ENCODE measurements around the gene C3orf80. TPM values are rescaled to one million over a fixed set of nuclear protein-coding genes. Genes with fewer than 3 reads are reported as not detected.
"Not testable (repeated sequence)": the region's sequence is repeated elsewhere in the genome, so short reads cannot be mapped to it uniquely, and the experiment has no call there.

The C3orf80 gene
- total RNA-seq, 4 donors from 2014 or later = 0.53 to 13.2 (median 3.9) TPM

GRCh38 chr3:160200353-160200752 is 24.9 kb upstream of the C3orf80 start:
- intact Hi-C loops (cut with DNase I) = no loop called here
- Histone ChIP-seq H3K27ac (no peak overlapping the region), H3K4me3 (no peak overlapping the region), H3K4me1 (no peaks in the 10 kb centered on the region), H3K9me3 (no peaks in the 10 kb centered on the region), H3K36me3 (no peaks in the 10 kb centered on the region), H3K27me3 (no peaks in the 10 kb centered on the region)
- no peak for DNase-seq
- WGBS, 2 donors = 57% methylated on average over 1 of the region's 1 CpG
- TF ChIP-seq POLR2A (IDR thresholded peaks at IDR 0.05) (no peak), CTCF (IDR thresholded peaks at IDR 0.05) (no peak)

- H3K4me1 ChIP-seq; DNase-seq; intact Hi-C loops (cut with DNase I); H3K27ac ChIP-seq; H3K4me3 ChIP-seq; H3K36me3 ChIP-seq; H3K27me3 ChIP-seq; H3K9me3 ChIP-seq: not testable (repeated sequence)
- 70 to 73% methylated on average over 5 of the region's 5 CpGs for WGBS, 2 donors
Measured at GRCh38 chr3:160204396-160205011, 20.7 kb upstream of the C3orf80 start.

- H3K4me1 ChIP-seq = no peaks in the 10 kb centered on the region
- no peak overlapping the region for H3K27ac ChIP-seq
- H3K9me3 ChIP-seq = no peaks in the 10 kb centered on the region
- H3K27me3 ChIP-seq = no peaks in the 10 kb centered on the region
- no peak for DNase-seq
- no peak for TF ChIP-seq CTCF (IDR thresholded peaks at IDR 0.05)
- TF ChIP-seq POLR2A (IDR thresholded peaks at IDR 0.05) = no peak
- H3K4me3 ChIP-seq = no peak overlapping the region
- no peaks in the 10 kb centered on the region for H3K36me3 ChIP-seq
- intact Hi-C loops (cut with DNase I) = no loop called here
- 48 to 51% methylated on average over 4 of the region's 4 CpGs for WGBS, 2 donors
Measured at GRCh38 chr3:160205606-160206005, 19.6 kb upstream of the C3orf80 start.

- H3K27ac ChIP-seq = no peak overlapping the region
- no peaks in the 10 kb centered on the region for H3K4me1 ChIP-seq
- WGBS, 2 donors = 89 to 100% methylated on average over 1 of the region's 1 CpG
- DNase-seq = no peak
- no peaks in the 10 kb centered on the region for H3K9me3 ChIP-seq
- H3K36me3 ChIP-seq = no peaks in the 10 kb centered on the region
- H3K27me3 ChIP-seq = no peaks in the 10 kb centered on the region
- H3K4me3 ChIP-seq = no peak overlapping the region
- intact Hi-C loops (cut with DNase I) = no loop called here
- no peak for TF ChIP-seq POLR2A (IDR thresholded peaks at IDR 0.05)
- TF ChIP-seq CTCF (IDR thresholded peaks at IDR 0.05) = no peak
Measured at GRCh38 chr3:160210341-160210740, 14.9 kb upstream of the C3orf80 start.

GRCh38 chr3:160210799-160211221 is 14.4 kb upstream of the C3orf80 start:
- TF ChIP-seq POLR2A (IDR thresholded peaks at IDR 0.05) (no peak), CTCF (IDR thresholded peaks at IDR 0.05) (peak in 1 of 6 experiments; percentile 41)
- Histone ChIP-seq H3K27ac (no peak overlapping the region), H3K36me3 (no peaks in the 10 kb centered on the region), H3K9me3 (no peaks in the 10 kb centered on the region), H3K27me3 (no peaks in the 10 kb centered on the region), H3K4me3 (no peak overlapping the region), H3K4me1 (no peaks in the 10 kb centered on the region)
- 78 to 83% methylated on average over 1 of the region's 1 CpG for WGBS, 2 donors
- intact Hi-C loops (cut with DNase I) = no loop called here
- DNase-seq = no peak

DNA sequence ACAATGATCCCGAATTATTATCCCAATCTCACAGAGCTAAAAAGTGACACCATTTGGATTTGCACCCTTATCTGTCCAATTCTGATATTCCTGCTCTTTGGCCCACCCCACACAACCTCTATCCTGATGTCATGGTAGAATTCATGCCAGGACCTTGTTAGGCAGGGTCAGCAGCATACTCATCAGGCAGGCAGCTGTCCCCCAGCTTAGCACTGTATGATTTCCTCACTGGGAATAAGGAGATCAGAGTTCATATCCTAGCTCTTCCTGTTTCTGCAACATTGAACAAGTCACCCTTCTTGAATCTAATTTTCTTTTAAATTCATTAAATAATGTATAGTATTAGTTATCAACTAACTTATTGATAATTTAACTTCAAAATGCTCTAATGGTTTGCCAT is 12.0 kb upstream of the C3orf80 start:
- DNase-seq = no peak
- intact Hi-C loops (cut with DNase I) = no loop called here
- Histone ChIP-seq H3K9me3 (no peaks in the 10 kb centered on the region), H3K27ac (no peak overlapping the region), H3K27me3 (no peaks in the 10 kb centered on the region), H3K4me1 (no peaks in the 10 kb centered on the region), H3K36me3 (no peaks in the 10 kb centered on the region), H3K4me3 (no peak overlapping the region)
- TF ChIP-seq POLR2A (IDR thresholded peaks at IDR 0.05) (no peak), CTCF (IDR thresholded peaks at IDR 0.05) (no peak)
- WGBS, 2 donors = 67 to 90% methylated on average over 1 of the region's 1 CpG

Measured in esophagus squamous epithelium (tissue), 5 donors.